Measurements from ENCODE around the gene VPS33B. TPM values are rescaled to one million over a fixed set of nuclear protein-coding genes. Genes with fewer than 3 reads are reported as not detected.

VPS33B gene
- total RNA-seq, 2 experiments from 2014 or later, result 22.2 to 22.9 TPM

- CTCF ChIA-PET, result interaction anchor here (0.7 to 8.0 kb wide), 36 partner anchors 9 to 399 kb away, joined by 3 to 178 read pairs (median 6); partner anchors contain the start of genes HDDC3, MAN2A2, SV2B and UNC45A
- Mint-ChIP-seq H3K27ac (peak overlapping the region; percentile 94), H3K9me3 (no peaks in the 10 kb centered on the region), H3K4me3 (peak overlapping the region; percentile 85), H3K4me1 (ENCODE audit: low read depth) (peaks cover 5% of the 10 kb centered on the region), H3K27me3 (no peaks in the 10 kb centered on the region), H3K36me3 (ENCODE audit: low read depth) (peaks cover 50% of the 10 kb centered on the region)
- peak; percentile 72 for DNase-seq
- no peak for ATAC-seq
- POLR2A ChIA-PET, result interaction anchor here (0.6 to 8.3 kb wide), 13 partner anchors 10 to 93 kb away, joined by 3 to 98 read pairs (median 4); partner anchors contain the start of genes HDDC3, MAN2A2 and UNC45A
- peak; percentile 97 for TF ChIP-seq CTCF (IDR thresholded peaks at IDR 0.05)
- intact Hi-C loops (cut with micrococcal nuclease), result loop anchor here (5.0 kb wide), 1 partner anchor 316 kb away; no protein-coding TSS in a partner anchor
Measured at GRCh38 chr15:90956274-90957030, 65.9 kb downstream of the VPS33B start.

- H3K27me3 Mint-ChIP-seq, result no peaks in the 10 kb centered on the region
- H3K4me3 Mint-ChIP-seq, result peak overlapping the region; percentile 85
- peaks cover 43% of the 10 kb centered on the region for H3K36me3 Mint-ChIP-seq (ENCODE audit: low read depth)
- ATAC-seq (no peak), DNase-seq (no peak)
- CTCF ChIA-PET, result interaction anchor here (0.8 to 8.0 kb wide), 31 partner anchors 8 to 399 kb away, joined by 3 to 178 read pairs (median 7); partner anchors contain the start of genes HDDC3, MAN2A2, SV2B and UNC45A
- H3K27ac Mint-ChIP-seq, result peak overlapping the region; percentile 94
- intact Hi-C loops (cut with micrococcal nuclease), result loop anchor here (5.0 kb wide), 1 partner anchor 317 kb away; no protein-coding TSS in a partner anchor
- H3K4me1 Mint-ChIP-seq (ENCODE audit: low read depth), result peaks cover 5% of the 10 kb centered on the region
- no peaks in the 10 kb centered on the region for H3K9me3 Mint-ChIP-seq
- POLR2A ChIA-PET, result interaction anchor here (0.9 to 8.3 kb wide), 13 partner anchors 9 to 94 kb away, joined by 3 to 98 read pairs (median 4); partner anchors contain the start of genes HDDC3, MAN2A2 and UNC45A
- TF ChIP-seq CTCF (IDR thresholded peaks at IDR 0.05), result no peak
Measured at GRCh38 chr15:90955624-90956273, 66.6 kb downstream of the VPS33B start.

- Mint-ChIP-seq H3K27ac (peak within 1 kb of the TSS; percentile 94), H3K4me1 (ENCODE audit: low read depth) (peaks cover 5% of the 10 kb centered on the region), H3K36me3 (ENCODE audit: low read depth) (peaks cover 38% of the 10 kb centered on the region), H3K4me3 (peak within 1 kb of the TSS; percentile 85), H3K27me3 (no peaks in the 10 kb centered on the region), H3K9me3 (no peaks in the 10 kb centered on the region)
- DNase-seq (peak; percentile 96), ATAC-seq (peak; percentile 94)
- POLR2A ChIA-PET, result interaction anchor here (0.7 to 8.3 kb wide), 12 partner anchors 17 to 72 kb away, joined by 3 to 98 read pairs (median 4); partner anchors contain the start of genes HDDC3, MAN2A2 and UNC45A
- no peak for TF ChIP-seq CTCF (IDR thresholded peaks at IDR 0.05)
- CTCF ChIA-PET, result interaction anchor here (1.0 to 8.0 kb wide), 13 partner anchors 11 to 317 kb away, joined by 3 to 178 read pairs (median 20); partner anchors contain the start of genes HDDC3, MAN2A2, SV2B and UNC45A
- intact Hi-C loops (cut with micrococcal nuclease), result loop anchor here (5.0 kb wide), 1 partner anchor 317 kb away; no protein-coding TSS in a partner anchor
Measured at GRCh38 chr15:90954712-90955623, 67.4 kb downstream of the VPS33B start, which contains the start of gene RCCD1. Gene RCCD1 (plus strand): TSS chr15:90954884. CDS start chr15:90956735, 1,851 bp downstream.

- H3K9me3 Mint-ChIP-seq, result no peaks in the 10 kb centered on the region
- H3K36me3 Mint-ChIP-seq (ENCODE audit: low read depth), result peaks cover 32% of the 10 kb centered on the region
- ATAC-seq, result no peak
- DNase-seq, result no peak
- peak overlapping the region; percentile 94 for H3K27ac Mint-ChIP-seq
- POLR2A ChIA-PET, result interaction anchor here (0.7 to 8.3 kb wide), 11 partner anchors 16 to 73 kb away, joined by 3 to 98 read pairs (median 4); partner anchors contain the start of genes HDDC3 and UNC45A
- peaks cover 5% of the 10 kb centered on the region for H3K4me1 Mint-ChIP-seq (ENCODE audit: low read depth)
- no peaks in the 10 kb centered on the region for H3K27me3 Mint-ChIP-seq
- TF ChIP-seq CTCF (IDR thresholded peaks at IDR 0.05), result no peak
- CTCF ChIA-PET, result interaction anchor here (1.0 to 8.0 kb wide), 7 partner anchors 10 to 254 kb away, joined by 3 to 178 read pairs (median 10); partner anchors contain the start of genes HDDC3, MAN2A2 and UNC45A
- intact Hi-C loops (cut with micrococcal nuclease), result no loop called here
- peak overlapping the region; percentile 85 for H3K4me3 Mint-ChIP-seq
Measured at GRCh38 chr15:90953947-90954711, 68.3 kb downstream of the VPS33B start.
